OCI-LY7 (cell line): ENCODE data around the gene HOXC11.

ENCODE experiments used
- CTCF ChIP-seq: fragments of 200-600 bp; sonication (generic); conservative IDR thresholded peaks from 2 replicates; pipeline ENCODE4 v1.5.1; 2014; ENCODE audit warnings: mild to moderate bottlenecking, antibody characterized with exemption, low read length, moderate library complexity, mixed read lengths
- EZH2phosphoT487 ChIP-seq: fragments of 200-600 bp; sonication (generic); IDR thresholded peaks from 2 replicates; pipeline ENCODE4 v1.6.1; 2018; ENCODE audit warnings: low read depth, borderline replicate concordance, mild to moderate bottlenecking, mixed run types, antibody characterized with exemption, low read length, moderate library complexity, mixed read lengths

- TF ChIP-seq CTCF (no peak), EZH2phosphoT487 (no peak)
These were observed 50.3 kb downstream of the HOXC11 start for GRCh38 chr12:54022960-54023884.
